HepG2 (cell line): ENCODE data around the gene LCN2. TPM values are rescaled to one million over a fixed set of nuclear protein-coding genes. Genes with fewer than 3 reads are reported as not detected.
"Not testable (repeated sequence)": the region's sequence is repeated elsewhere in the genome, so short reads cannot be mapped to it uniquely, and the experiment has no call there.

Source experiments
- ATAC-seq: fragments of 200-7000 bp; cut with Tn5 transposase; 3 replicates; pipeline ENCODE4 v1.9.1; 2020; ENCODE audit warnings: mild to moderate bottlenecking, moderate library complexity
- BruUV-seq: library from RNA; stranded (reverse); fragments of 400-500 nt; replicated peaks from 2 replicates; lab custom pipeline; 2021; lab: Mats Ljungman, UMichigan
- CTCF ChIA-PET: fragments of 300-600 bp; formaldehyde crosslinking; extraction: SDS; loops from one replicate; lab custom pipeline; 2021; ENCODE audit warnings: low total read pairs, inconsistent platforms, low intra/inter-chr PET ratio; lab: Yijun Ruan, JAX
- POLR2A ChIA-PET: fragments of 350-600 bp; sonication (Branson Sonifier 250); formaldehyde crosslinking; loops from one replicate; lab custom pipeline; 2020; ENCODE audit warnings: antibody characterized with exemption, inconsistent platforms; lab: Yijun Ruan, JAX
- DNase-seq: peaks from one replicate; pipeline ENCODE4 v3.0.0-alpha.2; 2015; ENCODE audit warnings: low spot score
- FAIRE-seq: peaks from 3 replicates; lab custom pipeline; 2011; peaks lifted over from hg19 to GRCh38; lab: Jason Lieb, UNC
- H2AFZ ChIP-seq: one replicate; pipeline ENCODE4 v1.6.1; 2011; ENCODE audit warnings: low read length, inconsistent platforms
- H3K27ac ChIP-seq: fragments of 300-600 bp; 3 replicates; pipeline ENCODE4 v1.8.0; 2011; ENCODE audit warnings: mixed run types, mild to moderate bottlenecking, mixed read lengths, low read length, inconsistent platforms; ENCODE audit not compliant: insufficient read depth; ENCODE audit errors: extremely low read length
- H3K27me3 ChIP-seq, 2 experiments: fragments of 200-600 bp in 1 of 2; 2 replicates in 1 of 2; 3 replicates in 1 of 2; pipeline versions ENCODE4 v1.6.0 to v1.8.0; 2011; ENCODE audit warnings: low read length in 2 of 2, mild to moderate bottlenecking in 2 of 2, moderate library complexity in 2 of 2, inconsistent platforms in 1 of 2; ENCODE audit not compliant: insufficient read depth in 2 of 2, control insufficient read depth in 1 of 2
- H3K36me3 ChIP-seq, 2 experiments: fragments of 200-600 bp in 1 of 2; replicated peaks in 1 of 2; 2 replicates in 1 of 2; 3 replicates in 1 of 2; pipeline versions ENCODE4 v1.5.1 to v1.8.0; 2011; ENCODE audit warnings: low read length in 2 of 2, inconsistent platforms in 1 of 2; ENCODE audit not compliant: insufficient read depth in 2 of 2, control insufficient read depth in 1 of 2
- H3K4me1 ChIP-seq: 2 replicates; pipeline ENCODE4 v1.5.1; 2012; ENCODE audit warnings: low read length, inconsistent platforms; ENCODE audit not compliant: insufficient read depth
- H3K4me2 ChIP-seq: 2 replicates; pipeline ENCODE4 v1.6.0; 2011; ENCODE audit warnings: low read depth, low read length, inconsistent platforms
- H3K4me3 ChIP-seq, 3 experiments: fragments of 200-600 bp in 1 of 3; sonication (generic), shearing (Covaris generic) in 1 of 3; replicated peaks in 1 of 3; 2 replicates each; pipeline ENCODE4 v1.5.1; 2011 to 2016; ENCODE audit warnings: low read length in 3 of 3, inconsistent platforms in 2 of 3, low read depth in 2 of 3, mild to moderate bottlenecking in 2 of 3, control low read depth in 1 of 3, mixed read lengths in 1 of 3; ENCODE audit not compliant: insufficient read depth in 1 of 3
- H3K79me2 ChIP-seq: one replicate; pipeline ENCODE4 v1.6.1; 2011; ENCODE audit warnings: low read length, inconsistent platforms; ENCODE audit not compliant: insufficient read depth
- H3K9ac ChIP-seq: 2 replicates; pipeline ENCODE4 v1.6.0; 2011; ENCODE audit warnings: mild to moderate bottlenecking, low read depth, low read length, inconsistent platforms; ENCODE audit not compliant: insufficient read depth
- H3K9me3 ChIP-seq: 2 replicates; pipeline ENCODE4 v1.5.1; 2012; ENCODE audit warnings: mild to moderate bottlenecking, low read length
- H4K20me1 ChIP-seq: 2 replicates; pipeline ENCODE4 v1.6.0; 2011; ENCODE audit warnings: inconsistent platforms, mild to moderate bottlenecking, low read length, moderate library complexity; ENCODE audit not compliant: insufficient read depth
- GABPA ChIP-seq, 2 experiments: IDR thresholded peaks; 2 replicates each; pipeline ENCODE4 v1.6.1; 2011 to 2016; ENCODE audit warnings: low read depth in 2 of 2, low read length in 1 of 2, missing biosample characterization in 1 of 2, missing genetic modification characterization in 1 of 2
- HMG20A ChIP-seq: IDR thresholded peaks from 2 replicates; pipeline ENCODE4 v1.6.1; 2016; ENCODE audit warnings: borderline replicate concordance
- KAT2B ChIP-seq: fragments of 150-350 bp; IDR thresholded peaks from 2 replicates; pipeline ENCODE4 v1.6.1; 2014; ENCODE audit warnings: low read depth, low read length, borderline replicate concordance
- KDM2A ChIP-seq: sonication (generic); formaldehyde crosslinking; IDR thresholded peaks from 2 replicates; pipeline ENCODE4 v1.4.0; 2020; ENCODE audit warnings: low read depth, missing genetic modification reagents, borderline replicate concordance
- KDM5B ChIP-seq: sonication (generic); formaldehyde crosslinking; IDR thresholded peaks from 2 replicates; pipeline ENCODE4 v1.4.0; 2020; ENCODE audit warnings: missing genetic modification reagents, mild to moderate bottlenecking, borderline replicate concordance
- SAP130 ChIP-seq: IDR thresholded peaks from 2 replicates; pipeline ENCODE4 v1.6.1; 2016; ENCODE audit warnings: low read depth
- SP1 ChIP-seq, 2 experiments: fragments of 450-650 bp in 1 of 2; sonication (generic) in 1 of 2; formaldehyde crosslinking in 1 of 2; IDR thresholded peaks; 2 replicates each; pipeline versions ENCODE4 v1.4.0 to v1.6.1; 2016 to 2020; ENCODE audit warnings: missing genetic modification reagents in 1 of 2
- STAG1 ChIP-seq: sonication (generic); formaldehyde crosslinking; IDR thresholded peaks from 2 replicates; pipeline ENCODE4 v1.4.0; 2020; ENCODE audit warnings: missing genetic modification reagents
- TOPORS ChIP-seq: sonication (generic); formaldehyde crosslinking; IDR thresholded peaks from 2 replicates; pipeline ENCODE4 v1.8.0; 2023; ENCODE audit warnings: mild to moderate bottlenecking, missing genetic modification reagents
- ZNF335 ChIP-seq: sonication (generic); formaldehyde crosslinking; IDR thresholded peaks from 2 replicates; pipeline ENCODE4 v1.4.0; 2020; ENCODE audit warnings: missing genetic modification reagents
- ZNF34 ChIP-seq: sonication (generic); formaldehyde crosslinking; IDR thresholded peaks from 2 replicates; pipeline ENCODE4 v1.4.0; 2020; ENCODE audit warnings: mild to moderate bottlenecking, missing genetic modification reagents, borderline replicate concordance
- ZNF629 ChIP-seq: sonication (generic); formaldehyde crosslinking; conservative IDR thresholded peaks from 2 replicates; pipeline ENCODE4 v1.5.0; 2020; ENCODE audit warnings: missing genetic modification reagents
- WGBS: methylation state at CpG from one replicate; pipeline ENCODE4 v1.1.6; 2017; ENCODE audit warnings: low lambda C conversion rate; 5-methylcytosine and 5-hydroxymethylcytosine counted together
- in situ Hi-C: cut with HindIII; loops from 2 replicates; pipeline ENCODE4 v1.10.0; 2017; ENCODE audit warnings: low pct_unique_long_range_greater_than_20kb; ENCODE audit not compliant: extremely low pct_ligation_motif_present
- intact Hi-C: fragments of 100-400 bp; cut with micrococcal nuclease; formaldehyde crosslinking; loops from one replicate; pipeline ENCODE4 v1.10.0; 2022; ENCODE audit not compliant: unreplicated experiment
- polyA plus RNA-seq, 8 experiments: library from polyadenylated mRNA; depleted of rRNA in 3 of 8; stranded (reverse) in 7 of 8; unstranded in 1 of 8; fragments of >200 nt; fragmentation: Illumina TruSeq in 4 of 8; extraction: Trizol in 4 of 8; gene quantifications; 2 replicates each; pipeline versions ENCODE4 v1.2.1 to v1.2.3, GENCODE V29; 2011 to 2016; ENCODE audit warnings: low read depth in 4 of 8, missing spikeins in 1 of 8, mixed read lengths in 1 of 8; ENCODE audit not compliant: insufficient read depth in 1 of 8
- total RNA-seq, 5 experiments: library from RNA; depleted of rRNA; stranded (reverse); fragments of >200 nt; fragmentation: Illumina TruSeq; extraction: Trizol; gene quantifications; 2 replicates each; pipeline ENCODE4 v1.2.3, GENCODE V29; 2016; ENCODE audit warnings: low read depth in 1 of 5
- TF ChIP-seq, protein P1 (sequence below): sonication (generic); formaldehyde crosslinking; IDR thresholded peaks from 2 replicates; pipeline ENCODE4 v1.5.0; 2020; ENCODE audit warnings: mild to moderate bottlenecking, missing genetic modification reagents, moderate library complexity

Gene LCN2
- total and polyA plus RNA-seq, 2 of the 13 experiments (the other 11 are each of a cell fraction or from before 2014, with no cell fraction given) = 0.38 to 1.4 TPM

DNA sequence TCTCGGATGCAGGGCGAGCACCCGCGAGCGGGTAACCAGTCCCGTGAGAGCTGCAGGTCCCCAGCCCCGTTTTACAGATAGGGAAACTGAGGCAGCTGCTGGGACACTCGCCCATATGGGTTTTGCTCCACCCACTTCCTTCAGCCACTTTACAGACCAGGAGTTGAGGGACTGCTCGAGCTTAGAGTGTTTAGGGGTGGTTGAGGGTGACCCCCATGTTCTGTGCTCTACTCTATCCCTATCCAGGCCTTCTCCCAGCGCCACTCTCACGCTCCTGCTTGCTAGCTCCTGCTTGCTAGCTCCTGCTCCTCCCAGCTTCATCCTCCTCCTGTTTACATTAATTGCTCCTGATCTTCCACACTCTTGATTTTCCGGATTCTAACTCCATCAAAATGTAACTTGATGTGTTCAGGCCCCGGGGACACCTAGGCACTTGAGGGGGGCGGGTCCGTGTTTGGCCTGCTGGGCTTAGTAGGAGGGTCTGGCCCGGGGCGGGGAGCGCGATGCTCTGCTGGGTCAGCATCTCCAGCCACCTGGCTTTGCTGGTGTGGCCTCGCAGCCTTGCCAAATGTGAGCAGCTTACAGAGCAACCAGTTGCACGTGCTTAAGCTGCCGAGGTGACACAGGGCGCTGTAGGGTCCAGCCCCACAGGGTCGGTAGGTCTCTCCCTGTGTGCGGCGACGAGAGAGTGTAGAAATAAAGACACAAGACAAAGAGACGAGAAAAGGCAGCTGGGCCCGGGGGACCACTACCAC, 20.2 kb upstream of the LCN2 start (continued):
- TF ChIP-seq SP1 (IDR thresholded peaks at IDR 0.05) (no peak), SP1 (CRISPR knock-in tag; IDR thresholded peaks at IDR 0.05) (0 out of 2 replicates have a peak, but pooled peaks have one; percentile 14), ZNF629 (CRISPR knock-in tag) (peak; percentile 69), ZNF34 (CRISPR knock-in tag) (no peak), KAT2B (no peak), HMG20A (CRISPR knock-in tag) (no peak), KDM5B (0 out of 2 replicates have a peak, but pooled peaks have one; percentile 5), GABPA (IDR thresholded peaks at IDR 0.05; ENCODE audit: low read depth, low read length) (no peak), GABPA (CRISPR knock-in tag; IDR thresholded peaks at IDR 0.05; ENCODE audit: low read depth) (no peak), TOPORS (no peak)

DNA sequence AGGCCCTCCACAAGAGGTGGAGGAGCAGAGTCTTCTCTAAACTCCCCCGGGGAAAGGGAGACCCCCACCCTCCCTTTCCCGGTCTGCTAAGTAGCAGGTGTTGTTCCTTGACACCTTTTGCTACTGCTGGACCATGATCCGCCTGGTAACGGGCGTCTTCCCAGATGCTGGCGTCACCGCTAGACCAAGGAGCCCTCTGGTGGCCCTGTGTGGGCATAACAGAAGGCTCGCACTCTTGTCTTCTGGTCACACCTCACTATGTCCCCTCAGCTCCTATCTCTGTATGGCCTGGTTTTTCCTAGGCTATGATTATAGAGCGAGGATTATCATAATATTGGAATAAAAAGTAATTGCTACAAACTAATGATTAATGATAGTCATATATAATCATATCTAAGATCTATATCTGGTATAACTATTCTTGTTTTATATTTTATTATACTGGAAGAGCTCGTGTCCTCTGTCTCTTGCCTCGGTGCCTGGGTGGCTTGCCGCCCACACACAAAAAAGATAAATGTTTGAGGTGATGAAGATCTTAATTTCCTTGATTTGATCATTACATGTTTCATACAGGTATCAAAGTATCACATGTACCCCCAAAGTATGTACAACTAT, 19.2 kb upstream of the LCN2 start:
- ATAC-seq, DNase-seq, POLR2A ChIA-PET: not testable (repeated sequence)

DNA sequence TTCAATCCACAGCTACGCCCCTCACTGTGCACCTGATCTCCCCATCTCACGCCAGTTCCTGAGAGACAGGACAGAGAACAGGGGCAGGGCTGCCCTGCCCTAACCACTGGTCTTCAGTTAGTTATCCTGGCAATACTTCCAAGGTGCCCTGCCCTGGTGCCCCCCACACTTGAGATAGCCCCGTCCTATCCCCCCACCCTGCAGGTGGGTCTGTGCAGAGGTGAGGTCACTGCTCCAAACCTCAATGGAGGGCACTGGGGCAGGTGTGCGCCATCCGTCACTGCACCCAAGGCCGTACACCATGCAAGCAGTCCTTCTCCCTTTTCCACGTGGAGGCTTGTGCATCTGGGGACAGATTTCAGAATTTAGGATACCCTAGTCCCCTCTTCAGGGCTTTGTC, 18.6 kb upstream of the LCN2 start:
- H4K20me1 ChIP-seq, H3K9me3 ChIP-seq, FAIRE-seq, in situ Hi-C loops, H3K27ac ChIP-seq, BruUV-seq, DNase-seq, POLR2A ChIA-PET, CTCF ChIA-PET, intact Hi-C loops, H3K9ac ChIP-seq, H3K36me3 ChIP-seq, H2AFZ ChIP-seq, ATAC-seq, H3K27me3 ChIP-seq, H3K4me3 ChIP-seq: not testable (repeated sequence)
- Histone ChIP-seq H3K4me2 (peak overlapping the region; percentile 95), H3K79me2 (peaks cover 14% of the 10 kb centered on the region), H3K4me1 (peaks cover 53% of the 10 kb centered on the region)
- WGBS = 61% methylated on average over 7 of the region's 7 CpGs

More for the DNA sequence above, 19.2 kb upstream of the LCN2 start:
- H3K9me3 ChIP-seq, intact Hi-C loops, H3K9ac ChIP-seq, H2AFZ ChIP-seq, FAIRE-seq, H3K36me3 ChIP-seq, H3K4me2 ChIP-seq, H3K27ac ChIP-seq, H4K20me1 ChIP-seq, in situ Hi-C loops, CTCF ChIA-PET, BruUV-seq, H3K4me3 ChIP-seq, H3K27me3 ChIP-seq: not testable (repeated sequence)
- 28% methylated on average over 12 of the region's 12 CpGs for WGBS
- 0 out of 2 replicates have a peak, but pooled peaks have one; percentile 15 for TF ChIP-seq STAG1 (CRISPR knock-in tag)
- 0 out of 2 replicates have a peak, but pooled peaks have one; percentile 28 for TF ChIP-seq ZNF335 (CRISPR knock-in tag)
- peak; percentile 33; the same call in 1 of the 2 replicates for TF ChIP-seq KDM2A (CRISPR knock-in tag)
- TF ChIP-seq, protein P1, sequence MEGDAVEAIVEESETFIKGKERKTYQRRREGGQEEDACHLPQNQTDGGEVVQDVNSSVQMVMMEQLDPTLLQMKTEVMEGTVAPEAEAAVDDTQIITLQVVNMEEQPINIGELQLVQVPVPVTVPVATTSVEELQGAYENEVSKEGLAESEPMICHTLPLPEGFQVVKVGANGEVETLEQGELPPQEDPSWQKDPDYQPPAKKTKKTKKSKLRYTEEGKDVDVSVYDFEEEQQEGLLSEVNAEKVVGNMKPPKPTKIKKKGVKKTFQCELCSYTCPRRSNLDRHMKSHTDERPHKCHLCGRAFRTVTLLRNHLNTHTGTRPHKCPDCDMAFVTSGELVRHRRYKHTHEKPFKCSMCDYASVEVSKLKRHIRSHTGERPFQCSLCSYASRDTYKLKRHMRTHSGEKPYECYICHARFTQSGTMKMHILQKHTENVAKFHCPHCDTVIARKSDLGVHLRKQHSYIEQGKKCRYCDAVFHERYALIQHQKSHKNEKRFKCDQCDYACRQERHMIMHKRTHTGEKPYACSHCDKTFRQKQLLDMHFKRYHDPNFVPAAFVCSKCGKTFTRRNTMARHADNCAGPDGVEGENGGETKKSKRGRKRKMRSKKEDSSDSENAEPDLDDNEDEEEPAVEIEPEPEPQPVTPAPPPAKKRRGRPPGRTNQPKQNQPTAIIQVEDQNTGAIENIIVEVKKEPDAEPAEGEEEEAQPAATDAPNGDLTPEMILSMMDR (CRISPR knock-in tag) = peak; percentile 57
- TF ChIP-seq SAP130 = peak; percentile 22; the same call in 1 of the 2 replicates
- H3K79me2 ChIP-seq = peaks cover 17% of the 10 kb centered on the region
- H3K4me1 ChIP-seq = peaks cover 59% of the 10 kb centered on the region
